GM12878 (cell line): ENCODE data around the gene ARPP21.

Experiments
- CHD2 ChIP-seq: IDR thresholded peaks from 2 replicates; pipeline ENCODE4 v1.6.1; 2011; ENCODE audit warnings: low read depth, low read length, improper control_type of control experiment, borderline replicate concordance
- CREM ChIP-seq: IDR thresholded peaks from 2 replicates; pipeline ENCODE4 v1.6.1; 2014; ENCODE audit warnings: antibody characterized with exemption, low read depth
- HDGF ChIP-seq: fragments of 450-650 bp; IDR thresholded peaks from 2 replicates; pipeline ENCODE4 v1.6.1; 2016; ENCODE audit warnings: antibody characterized with exemption
- NFIC ChIP-seq: IDR thresholded peaks from 2 replicates; pipeline ENCODE4 v1.6.1; 2012; ENCODE audit warnings: low read depth, mild to moderate bottlenecking, inconsistent platforms, low read length, moderate library complexity
- POLR2A ChIP-seq: IDR thresholded peaks from 2 replicates; pipeline ENCODE4 v1.6.1; 2011; ENCODE audit warnings: low read depth, mild to moderate bottlenecking, low read length
- SIN3A ChIP-seq: IDR thresholded peaks from 2 replicates; pipeline ENCODE4 v1.6.1; 2012; ENCODE audit warnings: low read depth, low read length, improper control_type of control experiment
- TCF7 ChIP-seq: IDR thresholded peaks from 2 replicates; pipeline ENCODE4 v1.6.1; 2014; ENCODE audit warnings: antibody characterized with exemption, borderline replicate concordance
- ZBED1 ChIP-seq: IDR thresholded peaks from 2 replicates; pipeline ENCODE4 v1.6.1; 2016; ENCODE audit warnings: borderline replicate concordance
- ZNF24 ChIP-seq: fragments of 450-650 bp; IDR thresholded peaks from 2 replicates; pipeline ENCODE4 v1.6.1; 2017; ENCODE audit warnings: antibody characterized with exemption, mild to moderate bottlenecking
- ZSCAN29 ChIP-seq: fragments of 450-650 bp; IDR thresholded peaks from 2 replicates; pipeline ENCODE4 v1.6.1; 2017; ENCODE audit warnings: mild to moderate bottlenecking, moderate library complexity
- TF ChIP-seq, protein P1 (sequence below): IDR thresholded peaks from 2 replicates; pipeline ENCODE4 v1.6.1; 2011; ENCODE audit warnings: low read depth, mild to moderate bottlenecking, low read length, moderate library complexity, borderline replicate concordance; ENCODE audit errors: extremely low read depth
- TF ChIP-seq, protein P2 (sequence below): fragments of 450-650 bp; IDR thresholded peaks from 2 replicates; pipeline ENCODE4 v1.6.1; 2016; ENCODE audit warnings: mild to moderate bottlenecking, moderate library complexity, borderline replicate concordance
- TF ChIP-seq, protein P3 (sequence below), 3 experiments: IDR thresholded peaks in 2 of 3; conservative IDR thresholded peaks in 1 of 3; 2 replicates each; pipeline ENCODE4 v1.5.1; 2011; ENCODE audit warnings: low read depth in 3 of 3, low read length in 3 of 3, mild to moderate bottlenecking in 3 of 3, control low read depth in 2 of 3, moderate library complexity in 2 of 3, inconsistent platforms in 1 of 3, mixed read lengths in 1 of 3; ENCODE audit not compliant: control insufficient read depth in 2 of 3, insufficient read depth in 1 of 3; ENCODE audit errors: extremely low read depth in 1 of 3

DNA sequence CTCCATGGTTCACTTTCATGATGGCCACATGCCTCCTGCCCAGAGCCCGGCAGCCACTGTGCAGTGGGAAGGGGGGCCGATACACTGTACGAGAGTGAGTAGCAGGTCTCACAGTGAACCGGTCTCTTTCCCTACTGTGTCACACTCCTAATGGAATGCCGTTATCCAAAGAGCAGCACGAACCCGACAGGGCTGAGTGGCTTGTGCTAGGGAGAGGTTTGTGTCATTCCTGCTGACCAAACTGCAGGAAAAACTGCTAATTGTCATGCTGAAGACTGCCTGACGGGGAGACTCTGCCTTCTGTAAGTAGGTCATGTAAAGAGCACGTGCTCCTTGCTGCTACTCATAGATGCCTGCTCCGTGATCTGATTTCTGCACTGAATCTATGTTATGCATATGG lies 105.1 kb downstream of the ARPP21 start:
- TF ChIP-seq, protein P1, sequence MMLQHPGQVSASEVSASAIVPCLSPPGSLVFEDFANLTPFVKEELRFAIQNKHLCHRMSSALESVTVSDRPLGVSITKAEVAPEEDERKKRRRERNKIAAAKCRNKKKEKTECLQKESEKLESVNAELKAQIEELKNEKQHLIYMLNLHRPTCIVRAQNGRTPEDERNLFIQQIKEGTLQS = no peak
- TF ChIP-seq ZBED1 = no peak
- no peak for TF ChIP-seq NFIC
- no peak for TF ChIP-seq CREM
- no peak for TF ChIP-seq POLR2A
- no peak for TF ChIP-seq TCF7
- TF ChIP-seq CHD2 = no peak
- TF ChIP-seq, protein P2, sequence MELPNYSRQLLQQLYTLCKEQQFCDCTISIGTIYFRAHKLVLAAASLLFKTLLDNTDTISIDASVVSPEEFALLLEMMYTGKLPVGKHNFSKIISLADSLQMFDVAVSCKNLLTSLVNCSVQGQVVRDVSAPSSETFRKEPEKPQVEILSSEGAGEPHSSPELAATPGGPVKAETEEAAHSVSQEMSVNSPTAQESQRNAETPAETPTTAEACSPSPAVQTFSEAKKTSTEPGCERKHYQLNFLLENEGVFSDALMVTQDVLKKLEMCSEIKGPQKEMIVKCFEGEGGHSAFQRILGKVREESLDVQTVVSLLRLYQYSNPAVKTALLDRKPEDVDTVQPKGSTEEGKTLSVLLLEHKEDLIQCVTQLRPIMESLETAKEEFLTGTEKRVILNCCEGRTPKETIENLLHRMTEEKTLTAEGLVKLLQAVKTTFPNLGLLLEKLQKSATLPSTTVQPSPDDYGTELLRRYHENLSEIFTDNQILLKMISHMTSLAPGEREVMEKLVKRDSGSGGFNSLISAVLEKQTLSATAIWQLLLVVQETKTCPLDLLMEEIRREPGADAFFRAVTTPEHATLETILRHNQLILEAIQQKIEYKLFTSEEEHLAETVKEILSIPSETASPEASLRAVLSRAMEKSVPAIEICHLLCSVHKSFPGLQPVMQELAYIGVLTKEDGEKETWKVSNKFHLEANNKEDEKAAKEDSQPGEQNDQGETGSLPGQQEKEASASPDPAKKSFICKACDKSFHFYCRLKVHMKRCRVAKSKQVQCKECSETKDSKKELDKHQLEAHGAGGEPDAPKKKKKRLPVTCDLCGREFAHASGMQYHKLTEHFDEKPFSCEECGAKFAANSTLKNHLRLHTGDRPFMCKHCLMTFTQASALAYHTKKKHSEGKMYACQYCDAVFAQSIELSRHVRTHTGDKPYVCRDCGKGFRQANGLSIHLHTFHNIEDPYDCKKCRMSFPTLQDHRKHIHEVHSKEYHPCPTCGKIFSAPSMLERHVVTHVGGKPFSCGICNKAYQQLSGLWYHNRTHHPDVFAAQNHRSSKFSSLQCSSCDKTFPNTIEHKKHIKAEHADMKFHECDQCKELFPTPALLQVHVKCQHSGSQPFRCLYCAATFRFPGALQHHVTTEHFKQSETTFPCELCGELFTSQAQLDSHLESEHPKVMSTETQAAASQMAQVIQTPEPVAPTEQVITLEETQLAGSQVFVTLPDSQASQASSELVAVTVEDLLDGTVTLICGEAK = no peak
- TF ChIP-seq, protein P3, sequence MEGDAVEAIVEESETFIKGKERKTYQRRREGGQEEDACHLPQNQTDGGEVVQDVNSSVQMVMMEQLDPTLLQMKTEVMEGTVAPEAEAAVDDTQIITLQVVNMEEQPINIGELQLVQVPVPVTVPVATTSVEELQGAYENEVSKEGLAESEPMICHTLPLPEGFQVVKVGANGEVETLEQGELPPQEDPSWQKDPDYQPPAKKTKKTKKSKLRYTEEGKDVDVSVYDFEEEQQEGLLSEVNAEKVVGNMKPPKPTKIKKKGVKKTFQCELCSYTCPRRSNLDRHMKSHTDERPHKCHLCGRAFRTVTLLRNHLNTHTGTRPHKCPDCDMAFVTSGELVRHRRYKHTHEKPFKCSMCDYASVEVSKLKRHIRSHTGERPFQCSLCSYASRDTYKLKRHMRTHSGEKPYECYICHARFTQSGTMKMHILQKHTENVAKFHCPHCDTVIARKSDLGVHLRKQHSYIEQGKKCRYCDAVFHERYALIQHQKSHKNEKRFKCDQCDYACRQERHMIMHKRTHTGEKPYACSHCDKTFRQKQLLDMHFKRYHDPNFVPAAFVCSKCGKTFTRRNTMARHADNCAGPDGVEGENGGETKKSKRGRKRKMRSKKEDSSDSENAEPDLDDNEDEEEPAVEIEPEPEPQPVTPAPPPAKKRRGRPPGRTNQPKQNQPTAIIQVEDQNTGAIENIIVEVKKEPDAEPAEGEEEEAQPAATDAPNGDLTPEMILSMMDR (IDR thresholded peaks at IDR 0.05 in 2 of 3, conservative IDR thresholded peaks at IDR 0.05 in 1 of 3; ENCODE audit: control insufficient read depth in 2 of 3, extremely low read depth in 1 of 3, insufficient read depth in 1 of 3, low read depth in 3 of 3, low read length in 3 of 3) = no peak
- TF ChIP-seq HDGF = no peak
- no peak for TF ChIP-seq SIN3A
- no peak for TF ChIP-seq ZSCAN29
- no peak for TF ChIP-seq ZNF24
